Measurements from ENCODE around the gene ACSF3. TPM values are rescaled to one million over a fixed set of nuclear protein-coding genes. Genes with fewer than 3 reads are reported as not detected.

The ACSF3 gene
- total RNA-seq, 1 donor from 2014 or later = 41.6 TPM

GRCh38 chr16:89193576-89194293 lies 100.1 kb downstream of the ACSF3 start:
- no peak for DNase-seq
- no peak overlapping the region for H3K27ac Mint-ChIP-seq

GRCh38 chr16:89194340-89195311 lies 101.0 kb downstream of the ACSF3 start:
- Mint-ChIP-seq H3K9me3 (no peaks in the 10 kb centered on the region), H3K27me3 (no peaks in the 10 kb centered on the region), H3K27ac (no peak overlapping the region), H3K36me3 (ENCODE audit: low read depth) (no peaks in the 10 kb centered on the region), H3K4me3 (no peak overlapping the region), H3K4me1 (no peaks in the 10 kb centered on the region)
- no peak for DNase-seq
- intact Hi-C loops (cut with micrococcal nuclease) = no loop called here

More at GRCh38 chr16:89193576-89194293, 100.1 kb downstream of the ACSF3 start:
- Mint-ChIP-seq H3K27me3 (no peaks in the 10 kb centered on the region), H3K36me3 (ENCODE audit: low read depth) (no peaks in the 10 kb centered on the region), H3K9me3 (no peaks in the 10 kb centered on the region), H3K4me1 (no peaks in the 10 kb centered on the region), H3K4me3 (no peak overlapping the region)
- intact Hi-C loops (cut with micrococcal nuclease) = loop anchor here (1.0 to 2.0 kb wide), 2 partner anchors 8 to 53 kb away; no protein-coding TSS in a partner anchor

GRCh38 chr16:89195521-89196171 lies 102.0 kb downstream of the ACSF3 start:
- H3K4me1 Mint-ChIP-seq = peaks cover 1% of the 10 kb centered on the region
- no peaks in the 10 kb centered on the region for H3K36me3 Mint-ChIP-seq (ENCODE audit: low read depth)
- peaks cover 8% of the 10 kb centered on the region for H3K27me3 Mint-ChIP-seq
- H3K27ac Mint-ChIP-seq = no peak overlapping the region
- no peak for DNase-seq
- H3K9me3 Mint-ChIP-seq = no peaks in the 10 kb centered on the region
- no peak overlapping the region for H3K4me3 Mint-ChIP-seq
- intact Hi-C loops (cut with micrococcal nuclease) = no loop called here

- Mint-ChIP-seq H3K27me3 (peaks cover 10% of the 10 kb centered on the region), H3K4me3 (no peak overlapping the region), H3K36me3 (ENCODE audit: low read depth) (no peaks in the 10 kb centered on the region), H3K4me1 (peaks cover 3% of the 10 kb centered on the region), H3K27ac (no peak overlapping the region), H3K9me3 (no peaks in the 10 kb centered on the region)
- no peak for DNase-seq
- intact Hi-C loops (cut with micrococcal nuclease) = no loop called here
These were observed 103.5 kb downstream of the ACSF3 start for GRCh38 chr16:89197033-89197632.

- Mint-ChIP-seq H3K36me3 (ENCODE audit: low read depth) (no peaks in the 10 kb centered on the region), H3K27me3 (peaks cover 13% of the 10 kb centered on the region), H3K4me1 (peaks cover 5% of the 10 kb centered on the region), H3K9me3 (no peaks in the 10 kb centered on the region), H3K4me3 (no peak overlapping the region), H3K27ac (no peak overlapping the region)
- intact Hi-C loops (cut with micrococcal nuclease) = no loop called here
- no peak for DNase-seq
These were observed 104.2 kb downstream of the ACSF3 start for GRCh38 chr16:89197633-89198416.

GRCh38 chr16:89198417-89199240 lies 105.0 kb downstream of the ACSF3 start:
- Mint-ChIP-seq H3K27ac (no peak overlapping the region), H3K27me3 (peaks cover 22% of the 10 kb centered on the region), H3K4me3 (no peak overlapping the region), H3K4me1 (peaks cover 5% of the 10 kb centered on the region), H3K36me3 (ENCODE audit: low read depth) (no peaks in the 10 kb centered on the region), H3K9me3 (no peaks in the 10 kb centered on the region)
- DNase-seq = no peak
- intact Hi-C loops (cut with micrococcal nuclease) = no loop called here

- DNase-seq = no peak
- Mint-ChIP-seq H3K4me1 (peaks cover 5% of the 10 kb centered on the region), H3K9me3 (no peaks in the 10 kb centered on the region), H3K27me3 (peaks cover 29% of the 10 kb centered on the region), H3K4me3 (peak overlapping the region; percentile 15), H3K36me3 (ENCODE audit: low read depth) (no peaks in the 10 kb centered on the region), H3K27ac (no peak overlapping the region)
- intact Hi-C loops (cut with micrococcal nuclease) = loop anchor here (2.0 kb wide), 1 partner anchor 29 kb away; the partner anchor contains the start of gene CDH15
These were observed 105.8 kb downstream of the ACSF3 start for GRCh38 chr16:89199241-89200123.

- peak; percentile 61 for DNase-seq
These were observed 106.6 kb downstream of the ACSF3 start, which contains the start of gene SLC22A31 for GRCh38 chr16:89200124-89200849. SLC22A31 (minus strand) TSS chr16:89200537; CDS start chr16:89200501, 36 bp downstream.

GRCh38 chr16:89200850-89201411 lies 107.3 kb downstream of the ACSF3 start:
- intact Hi-C loops (cut with micrococcal nuclease) = loop anchor here (1.0 to 2.0 kb wide), 2 partner anchors 8 to 30 kb away; partner anchors contain the start of gene CDH15
- no peaks in the 10 kb centered on the region for H3K36me3 Mint-ChIP-seq (ENCODE audit: low read depth)
- H3K27ac Mint-ChIP-seq = no peak overlapping the region
- H3K4me1 Mint-ChIP-seq = peaks cover 5% of the 10 kb centered on the region
- H3K9me3 Mint-ChIP-seq = no peaks in the 10 kb centered on the region
- H3K27me3 Mint-ChIP-seq = peaks cover 31% of the 10 kb centered on the region
- peak; percentile 61 for DNase-seq
- peak overlapping the region; percentile 60 for H3K4me3 Mint-ChIP-seq

More at GRCh38 chr16:89200124-89200849, 106.6 kb downstream of the ACSF3 start, which contains the start of gene SLC22A31:
- peak within 1 kb of the TSS; percentile 60 for H3K4me3 Mint-ChIP-seq
- intact Hi-C loops (cut with micrococcal nuclease) = loop anchor here (2.0 kb wide), 1 partner anchor 29 kb away; the partner anchor contains the start of gene CDH15
- peaks cover 5% of the 10 kb centered on the region for H3K4me1 Mint-ChIP-seq
- no peak within 1 kb of the TSS for H3K27ac Mint-ChIP-seq
- no peaks in the 10 kb centered on the region for H3K9me3 Mint-ChIP-seq
- no peaks in the 10 kb centered on the region for H3K36me3 Mint-ChIP-seq (ENCODE audit: low read depth)
- H3K27me3 Mint-ChIP-seq = peaks cover 31% of the 10 kb centered on the region

- intact Hi-C loops (cut with micrococcal nuclease) = loop anchor here (1.0 to 2.0 kb wide), 2 partner anchors 8 to 31 kb away; partner anchors contain the start of gene CDH15
These were observed 108.1 kb downstream of the ACSF3 start for GRCh38 chr16:89201439-89202377.

More at GRCh38 chr16:89201439-89202377, 108.1 kb downstream of the ACSF3 start:
- H3K27ac Mint-ChIP-seq = no peak overlapping the region
- peak overlapping the region; percentile 56 for H3K4me3 Mint-ChIP-seq
- H3K27me3 Mint-ChIP-seq = peaks cover 31% of the 10 kb centered on the region
- H3K36me3 Mint-ChIP-seq (ENCODE audit: low read depth) = no peaks in the 10 kb centered on the region
- peaks cover 5% of the 10 kb centered on the region for H3K4me1 Mint-ChIP-seq
- no peaks in the 10 kb centered on the region for H3K9me3 Mint-ChIP-seq
- peak; percentile 93 for DNase-seq
